ENCODE results near the gene MAST3.

GRCh38 chr19:18168673-18169381 is 71.2 kb downstream of the MAST3 start:
- TF ChIP-seq CTCF (IDR thresholded peaks at IDR 0.05) (no peak), POLR2A (IDR thresholded peaks at IDR 0.05) (no peak)
